Endothelial cell (in vitro differentiated cells): Measurements from ENCODE around the gene CYSLTR2. TPM values are rescaled to one million over a fixed set of nuclear protein-coding genes. Genes with fewer than 3 reads are reported as not detected.
A peak's percentile ranks its signal among the peaks of the same experiment; 100 is the strongest.

Experiments used
- DNase-seq: peaks from one replicate; pipeline ENCODE4 v3.0.0; 2021; ENCODE audit warnings: low spot score
- H3K27ac Mint-ChIP-seq: one replicate; pipeline ENCODE4 v1.8.0; 2021; ENCODE audit warnings: mixed read lengths, inconsistent platforms; ENCODE audit not compliant: unreplicated experiment
- H3K27me3 Mint-ChIP-seq: one replicate; pipeline ENCODE4 v1.8.0; 2021; ENCODE audit warnings: mild to moderate bottlenecking, moderate library complexity, mixed read lengths, inconsistent platforms; ENCODE audit not compliant: unreplicated experiment
- H3K36me3 Mint-ChIP-seq: one replicate; pipeline ENCODE4 v1.8.0; 2021; ENCODE audit warnings: mild to moderate bottlenecking, low read depth, mixed read lengths, inconsistent platforms; ENCODE audit not compliant: unreplicated experiment
- H3K4me1 Mint-ChIP-seq: one replicate; pipeline ENCODE4 v1.8.0; 2021; ENCODE audit warnings: mild to moderate bottlenecking, mixed read lengths, inconsistent platforms; ENCODE audit not compliant: unreplicated experiment
- H3K4me3 Mint-ChIP-seq: one replicate; pipeline ENCODE4 v1.8.0; 2021; ENCODE audit warnings: mild to moderate bottlenecking, mixed read lengths, inconsistent platforms; ENCODE audit not compliant: unreplicated experiment
- H3K9me3 Mint-ChIP-seq: one replicate; pipeline ENCODE4 v1.8.0; 2021; ENCODE audit warnings: mixed read lengths, inconsistent platforms; ENCODE audit not compliant: unreplicated experiment
- CTCF ChIP-seq: fragments of 200-600 bp; sonication (generic); IDR thresholded peaks from one replicate; pipeline ENCODE4 v1.5.0; 2021; ENCODE audit warnings: antibody characterized with exemption; ENCODE audit not compliant: unreplicated experiment
- total RNA-seq: library from RNA; stranded (reverse); fragmentation: NEBNext Ultra II Directional; extraction: Animal tissue kit (Norgen Biotek cat#: 25700); gene quantifications from one replicate; pipeline ENCODE4 v1.2.1, GENCODE V29; 2021; ENCODE audit not compliant: unreplicated experiment

CYSLTR2 gene
- total RNA-seq, 1 donor from 2014 or later: not detected

DNA sequence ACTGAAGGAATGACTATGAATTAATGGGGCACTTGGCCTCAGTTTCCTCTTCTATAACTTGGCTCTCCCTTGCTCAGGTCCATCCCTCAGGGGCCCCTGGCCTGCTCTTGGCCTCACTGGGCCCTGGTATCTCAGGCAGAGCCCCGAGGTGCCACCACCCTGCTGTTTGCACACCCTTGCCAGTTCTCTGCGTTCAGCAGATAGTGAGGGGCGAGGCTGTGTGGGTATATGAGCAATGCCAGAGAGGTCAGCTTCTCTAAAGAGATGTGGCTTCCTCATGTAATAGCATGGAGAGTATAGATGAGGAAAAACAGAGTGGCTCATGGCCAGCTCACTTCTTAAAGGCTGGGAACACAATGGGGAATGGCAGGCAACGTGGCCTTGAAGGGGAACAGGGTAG, 76.1 kb downstream of the CYSLTR2 start:
- TF ChIP-seq CTCF: no peak
- no peak overlapping the region for H3K27ac Mint-ChIP-seq
- H3K4me3 Mint-ChIP-seq: no peak overlapping the region
- H3K4me1 Mint-ChIP-seq: peaks cover 1% of the 10 kb centered on the region
- no peak for DNase-seq
- no peaks in the 10 kb centered on the region for H3K36me3 Mint-ChIP-seq
- H3K9me3 Mint-ChIP-seq: no peaks in the 10 kb centered on the region
- peaks cover 6% of the 10 kb centered on the region for H3K27me3 Mint-ChIP-seq

GRCh38 chr13:48731001-48731658, 77.4 kb downstream of the CYSLTR2 start:
- H3K27ac Mint-ChIP-seq: no peak overlapping the region
- no peaks in the 10 kb centered on the region for H3K9me3 Mint-ChIP-seq
- H3K4me3 Mint-ChIP-seq: no peak overlapping the region
- peaks cover 6% of the 10 kb centered on the region for H3K27me3 Mint-ChIP-seq
- no peak for DNase-seq
- no peaks in the 10 kb centered on the region for H3K36me3 Mint-ChIP-seq
- peaks cover 3% of the 10 kb centered on the region for H3K4me1 Mint-ChIP-seq
- no peak for TF ChIP-seq CTCF

GRCh38 chr13:48731957-48732569, 78.3 kb downstream of the CYSLTR2 start:
- Mint-ChIP-seq H3K36me3 (no peaks in the 10 kb centered on the region), H3K27ac (no peak overlapping the region), H3K4me1 (peaks cover 3% of the 10 kb centered on the region), H3K9me3 (no peaks in the 10 kb centered on the region), H3K27me3 (peaks cover 6% of the 10 kb centered on the region), H3K4me3 (no peak overlapping the region)
- DNase-seq: peak; percentile 58
- TF ChIP-seq CTCF: peak; percentile 75

GRCh38 chr13:48733739-48734335, 80.1 kb downstream of the CYSLTR2 start:
- TF ChIP-seq CTCF: no peak
- H3K27me3 Mint-ChIP-seq: peaks cover 6% of the 10 kb centered on the region
- H3K4me1 Mint-ChIP-seq: peaks cover 3% of the 10 kb centered on the region
- H3K9me3 Mint-ChIP-seq: no peaks in the 10 kb centered on the region
- H3K4me3 Mint-ChIP-seq: no peak overlapping the region
- H3K27ac Mint-ChIP-seq: no peak overlapping the region
- H3K36me3 Mint-ChIP-seq: no peaks in the 10 kb centered on the region
- no peak for DNase-seq

- no peak for DNase-seq
- no peak overlapping the region for H3K27ac Mint-ChIP-seq
- no peaks in the 10 kb centered on the region for H3K9me3 Mint-ChIP-seq
- no peak for TF ChIP-seq CTCF
- peaks cover 3% of the 10 kb centered on the region for H3K4me1 Mint-ChIP-seq
- no peak overlapping the region for H3K4me3 Mint-ChIP-seq
- H3K36me3 Mint-ChIP-seq: no peaks in the 10 kb centered on the region
- peaks cover under 1% of the 10 kb centered on the region for H3K27me3 Mint-ChIP-seq
These were observed 81.8 kb downstream of the CYSLTR2 start for GRCh38 chr13:48735571-48735970.
